ENCODE results near the gene HEBP2. TPM values are rescaled to one million over a fixed set of nuclear protein-coding genes. Genes with fewer than 3 reads are reported as not detected.

The HEBP2 gene
- total RNA-seq, 1 experiment from 2014 or later, result 10.7 TPM

DNA sequence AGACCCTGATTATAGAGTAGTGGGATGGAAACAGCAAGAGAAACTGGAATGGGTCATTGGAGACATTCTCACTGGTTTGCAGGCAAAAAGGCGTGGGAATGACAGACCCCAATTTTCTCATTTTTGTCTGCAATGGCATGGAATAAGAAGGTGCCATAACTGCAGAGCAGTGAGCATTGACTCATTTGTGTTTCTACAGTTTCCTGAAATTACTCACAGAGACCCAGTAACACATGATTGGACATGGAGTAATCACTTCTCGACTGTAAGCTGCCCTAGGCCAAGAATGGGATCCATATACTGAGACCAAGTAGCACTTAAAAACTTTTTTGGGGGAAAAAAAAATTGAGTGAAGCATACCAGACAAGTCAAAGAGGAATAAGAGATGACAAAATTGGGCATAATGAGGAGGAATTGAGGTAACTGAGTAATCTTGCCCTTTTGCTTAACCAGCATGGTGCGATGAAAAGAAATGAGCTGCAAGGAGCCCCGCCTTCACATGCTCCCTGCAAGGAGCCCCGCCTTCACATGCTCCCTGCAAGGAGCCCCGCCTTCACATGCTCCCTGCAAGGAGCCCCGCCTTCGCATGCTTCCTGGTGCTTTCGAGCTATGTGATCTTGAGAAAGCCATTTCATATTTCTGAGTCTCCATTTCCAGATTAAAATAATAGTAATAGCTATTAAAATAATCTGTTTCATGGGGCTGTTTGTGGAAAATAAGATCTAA is 51.1 kb downstream of the HEBP2 start:
- no peak for DNase-seq (ENCODE audit: low spot score)

DNA sequence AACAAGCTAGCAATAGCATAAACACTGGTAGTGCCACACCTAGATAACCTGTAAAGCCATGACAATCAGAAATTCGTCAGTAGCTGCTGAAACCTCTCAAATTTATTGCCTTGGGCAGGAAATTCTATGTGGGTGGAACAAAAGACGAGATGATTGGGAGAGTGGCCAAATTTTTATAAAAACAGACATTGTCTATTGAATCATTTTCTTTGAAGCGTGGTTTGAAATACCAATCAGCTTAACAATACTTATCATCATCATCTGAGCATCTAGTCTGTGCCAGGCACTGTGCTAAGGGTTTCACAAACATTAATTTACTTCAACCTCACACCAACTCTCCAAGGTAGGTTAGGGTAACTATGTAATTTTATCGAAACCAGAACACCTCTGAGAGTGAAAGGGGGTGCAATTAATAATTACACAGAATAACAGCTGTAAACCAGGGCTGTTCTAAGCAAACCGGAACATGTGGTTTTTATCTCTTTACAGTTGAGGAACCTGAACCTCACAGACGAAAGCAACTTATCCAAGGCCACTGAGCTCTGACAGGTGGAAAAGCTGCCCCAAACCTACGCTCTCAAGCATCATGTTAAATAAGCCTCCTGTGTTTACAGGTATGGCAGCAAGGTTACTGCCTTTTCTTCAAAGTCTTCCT is 51.9 kb downstream of the HEBP2 start:
- no peak for DNase-seq (ENCODE audit: low spot score)

DNA sequence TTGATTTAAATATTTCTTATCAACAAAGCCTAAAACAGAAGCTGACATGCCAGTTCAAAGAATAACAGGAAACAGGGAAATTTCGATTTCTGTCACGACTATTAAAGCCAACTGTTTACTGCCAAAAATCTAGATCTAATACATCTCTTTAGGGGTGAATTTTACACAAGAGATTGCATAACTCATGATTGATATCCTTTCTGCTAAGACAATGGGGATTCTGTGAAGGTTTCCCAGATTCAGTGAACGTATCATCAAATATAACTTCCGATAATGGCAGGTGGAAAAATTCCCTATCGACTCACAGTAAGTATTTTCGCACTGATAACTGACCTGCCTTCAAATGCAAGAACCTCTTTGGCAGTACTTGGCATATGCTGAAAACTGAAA is 52.4 kb downstream of the HEBP2 start:
- DNase-seq (ENCODE audit: low spot score), result no peak

DNA sequence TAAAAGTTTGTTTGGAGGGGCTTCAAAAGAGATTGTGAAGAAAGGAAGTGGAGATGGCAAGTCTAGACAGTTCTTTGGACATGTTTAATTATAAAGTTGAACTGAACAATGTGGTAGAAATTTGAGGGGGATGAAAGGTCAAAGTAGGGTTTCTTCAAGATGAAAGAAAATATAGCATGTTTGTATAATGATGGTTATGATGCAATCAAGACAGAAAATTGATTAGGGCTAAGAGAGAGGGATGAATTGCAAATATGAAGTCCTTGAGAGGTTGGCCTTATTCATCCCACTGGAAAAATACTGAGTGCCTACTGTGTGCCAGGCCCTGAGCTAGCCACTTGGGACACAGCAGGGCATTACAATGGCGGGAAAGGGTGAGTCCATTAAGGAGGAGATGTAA is 57.6 kb downstream of the HEBP2 start:
- no peak for DNase-seq (ENCODE audit: low spot score)

DNA sequence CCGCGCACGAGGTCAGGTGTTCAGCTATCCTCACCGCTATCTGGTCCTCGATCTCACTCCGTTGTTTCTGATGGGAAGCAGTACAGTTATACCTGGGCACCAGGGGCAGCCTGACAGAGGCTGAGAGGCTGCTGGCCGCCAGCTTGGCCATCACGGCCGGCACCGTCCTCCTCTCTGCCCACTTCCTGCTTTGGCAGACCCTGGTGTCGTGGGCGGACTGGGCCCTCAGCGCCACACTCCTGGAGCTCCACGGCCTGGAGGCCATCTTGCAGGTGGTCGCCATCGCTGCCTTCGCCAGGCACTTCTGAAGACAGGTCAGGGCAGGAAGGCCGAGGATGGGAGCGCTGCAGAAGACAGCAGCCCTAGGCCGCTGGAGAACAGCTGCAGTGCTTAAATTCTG is 60.1 kb downstream of the HEBP2 start:
- DNase-seq (ENCODE audit: low spot score), result no peak

DNA sequence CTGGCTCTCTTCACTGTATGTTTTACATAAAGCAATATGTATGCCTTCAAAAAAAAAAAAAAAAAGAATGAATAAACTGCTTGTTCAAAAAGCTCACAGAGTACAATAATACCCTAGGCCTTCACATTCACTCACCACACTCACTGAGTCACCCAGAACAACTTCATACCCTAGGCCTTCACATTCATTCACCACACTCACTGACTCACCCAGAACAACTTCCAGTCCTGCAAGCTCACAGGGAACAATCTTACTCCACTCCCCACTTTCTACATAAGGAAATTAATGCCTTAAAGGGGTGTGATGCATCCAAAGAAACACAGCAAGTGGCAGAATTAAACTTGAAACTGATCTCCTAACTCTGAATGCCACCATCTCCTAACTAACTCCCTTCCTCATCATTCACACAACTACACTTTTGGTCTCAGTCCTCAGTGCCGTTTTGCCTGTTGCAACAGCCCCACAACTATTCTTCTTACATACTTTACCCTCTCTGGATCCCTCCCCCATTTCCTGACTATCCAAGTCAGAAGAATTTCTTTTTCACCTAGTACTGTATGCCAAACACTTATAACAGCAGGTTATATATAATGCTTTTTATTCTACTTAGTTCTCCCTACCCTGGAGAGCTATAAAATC is 61.1 kb downstream of the HEBP2 start:
- DNase-seq (ENCODE audit: low spot score), result peak; percentile 54

DNA sequence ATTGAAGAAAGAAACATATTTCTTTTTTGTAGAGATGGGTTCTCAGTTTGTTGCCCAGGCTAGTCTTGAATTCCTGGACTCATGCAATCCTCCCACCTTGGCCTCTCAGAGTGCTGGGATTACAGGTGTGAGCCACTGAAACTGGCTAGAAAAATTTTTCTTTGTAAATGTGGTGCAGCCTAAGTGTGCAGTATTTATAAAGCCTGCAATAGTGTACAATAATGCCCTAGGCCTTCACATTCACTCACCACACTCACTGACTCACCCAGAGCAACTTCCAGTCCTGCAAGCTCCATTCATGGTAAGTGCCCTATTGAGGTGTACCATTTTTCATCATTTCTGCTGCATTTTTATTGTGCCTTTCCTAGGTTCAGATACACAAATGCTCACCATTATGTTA is 63.9 kb downstream of the HEBP2 start:
- no peak for DNase-seq (ENCODE audit: low spot score)

DNA sequence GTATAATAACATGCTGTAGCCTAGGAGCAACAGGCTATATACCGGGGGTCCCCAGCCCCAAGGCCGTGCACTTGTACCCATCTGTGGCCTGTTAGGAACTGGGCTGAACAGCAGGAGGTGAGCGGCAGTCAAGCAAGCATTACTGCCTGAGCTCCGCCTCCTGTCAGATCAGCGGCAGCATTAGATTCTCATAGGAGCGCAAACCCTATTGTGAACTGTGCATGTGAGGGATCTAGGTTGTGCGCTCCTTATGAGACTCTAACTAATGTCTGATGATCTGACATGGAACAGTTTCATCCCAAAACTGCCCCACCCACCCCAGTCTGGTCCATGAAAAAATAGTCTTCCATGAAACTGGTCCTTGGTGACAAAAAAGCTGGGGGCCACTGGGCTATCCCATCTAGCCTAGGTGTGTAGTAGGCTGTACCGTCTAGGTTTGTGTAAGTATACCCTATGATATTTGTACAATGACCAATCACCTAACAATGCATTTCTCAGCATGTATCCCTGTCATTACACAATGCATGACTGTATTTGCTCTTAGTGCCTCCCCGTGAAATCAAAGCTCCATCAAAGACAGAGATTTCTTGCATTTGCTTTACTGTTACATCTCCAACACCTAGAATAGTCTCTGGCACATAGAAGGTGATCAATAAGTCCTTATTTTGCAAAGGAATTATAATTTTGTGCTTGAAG is 64.4 kb downstream of the HEBP2 start:
- DNase-seq (ENCODE audit: low spot score), result no peak

Other genes starting within 250 kb of the HEBP2 start
- 0.10 and 0.23 TPM in 2 replicates for gene ARFGEF3, start 242.3 kb upstream of the HEBP2 start, total RNA-seq (2014; rRNA removed; shearing (Covaris generic))
- not detected in 2 replicates for gene PBOV1, start 185.7 kb upstream of the HEBP2 start, total RNA-seq (2014; rRNA removed; shearing (Covaris generic))
- not detected in 2 replicates for gene SMIM28, start 26.3 kb upstream of the HEBP2 start, total RNA-seq (2014; rRNA removed; shearing (Covaris generic))
- gene NHSL1, start 95.3 kb downstream of the HEBP2 start, total RNA-seq (2014; rRNA removed; shearing (Covaris generic)), result 3.1 and 4.4 TPM in 2 replicates